BJ (cell line): Measurements from ENCODE around the gene BRPF1. TPM values are rescaled to one million over a fixed set of nuclear protein-coding genes. Genes with fewer than 3 reads are reported as not detected.
"Not testable (repeated sequence)": the region's sequence is repeated elsewhere in the genome, so short reads cannot be mapped to it uniquely, and the experiment has no call there.

Experiments
- CTCF ChIA-PET: fragments of 350-600 bp; formaldehyde crosslinking; extraction: SDS; loops from one replicate; lab custom pipeline; 2021; ENCODE audit warnings: antibody characterized with exemption, inconsistent platforms; lab: Yijun Ruan, JAX
- POLR2A ChIA-PET: fragments of 300-600 bp; sonication (Branson Sonifier 250); formaldehyde crosslinking; extraction: SDS; loops from one replicate; lab custom pipeline; 2021; ENCODE audit warnings: antibody characterized with exemption; lab: Charles Lee
- DNase-seq: peaks from one replicate; pipeline ENCODE4 v3.0.0-alpha.2; 2011; ENCODE audit warnings: low read depth
- H3K27me3 ChIP-seq: 2 replicates; pipeline ENCODE4 v1.6.0; 2011; ENCODE audit warnings: low read length; ENCODE audit not compliant: control insufficient read depth, insufficient read depth
- H3K36me3 ChIP-seq: 2 replicates; pipeline ENCODE4 v1.5.1; 2011; ENCODE audit warnings: low read length; ENCODE audit not compliant: control insufficient read depth, insufficient read depth
- H3K4me3 ChIP-seq: 2 replicates; pipeline ENCODE4 v1.5.1; 2011; ENCODE audit warnings: low read depth, mild to moderate bottlenecking, control low read depth, low read length
- polyA plus RNA-seq: library from polyadenylated mRNA; depleted of rRNA; stranded (reverse); fragments of >200 nt; gene quantifications from 2 replicates; pipeline ENCODE4 v1.2.3, GENCODE V29; 2011
- TF ChIP-seq, protein P1 (sequence below): IDR thresholded peaks from 2 replicates; pipeline ENCODE4 v1.5.1; 2011; ENCODE audit warnings: low read depth, mild to moderate bottlenecking, control low read depth, inconsistent platforms, low read length, moderate library complexity; ENCODE audit not compliant: insufficient read depth

BRPF1 gene
- polyA plus RNA-seq, 1 experiment = 10.0 TPM

DNA sequence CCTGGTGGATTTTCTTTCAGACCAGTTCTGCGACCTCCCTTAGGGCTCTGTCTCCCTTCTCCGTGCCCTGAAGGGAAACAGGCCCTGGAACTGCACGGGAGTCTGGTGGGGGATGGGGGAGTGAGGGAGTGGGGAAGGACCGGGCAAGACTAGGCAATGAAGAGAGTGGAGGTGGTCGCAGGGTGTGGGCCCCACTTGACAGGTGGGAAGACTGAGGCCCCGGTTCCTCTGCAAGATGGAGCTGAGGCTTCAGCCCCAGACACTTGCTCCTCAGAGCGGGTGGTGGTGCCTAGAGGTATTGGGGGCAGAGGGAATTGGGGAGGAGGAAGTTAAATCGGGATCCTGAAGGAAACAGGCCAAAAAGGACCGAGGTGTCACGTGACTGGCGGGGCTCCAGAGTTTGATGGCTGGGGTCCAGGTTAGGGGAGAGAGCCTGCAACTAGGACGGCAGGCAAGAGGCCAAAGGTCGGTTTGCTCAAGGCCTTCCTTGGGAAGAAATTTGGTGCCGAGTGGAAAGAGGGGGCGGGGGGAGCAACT is 38.8 kb downstream of the BRPF1 start:
- no peak for DNase-seq
- TF ChIP-seq, protein P1, sequence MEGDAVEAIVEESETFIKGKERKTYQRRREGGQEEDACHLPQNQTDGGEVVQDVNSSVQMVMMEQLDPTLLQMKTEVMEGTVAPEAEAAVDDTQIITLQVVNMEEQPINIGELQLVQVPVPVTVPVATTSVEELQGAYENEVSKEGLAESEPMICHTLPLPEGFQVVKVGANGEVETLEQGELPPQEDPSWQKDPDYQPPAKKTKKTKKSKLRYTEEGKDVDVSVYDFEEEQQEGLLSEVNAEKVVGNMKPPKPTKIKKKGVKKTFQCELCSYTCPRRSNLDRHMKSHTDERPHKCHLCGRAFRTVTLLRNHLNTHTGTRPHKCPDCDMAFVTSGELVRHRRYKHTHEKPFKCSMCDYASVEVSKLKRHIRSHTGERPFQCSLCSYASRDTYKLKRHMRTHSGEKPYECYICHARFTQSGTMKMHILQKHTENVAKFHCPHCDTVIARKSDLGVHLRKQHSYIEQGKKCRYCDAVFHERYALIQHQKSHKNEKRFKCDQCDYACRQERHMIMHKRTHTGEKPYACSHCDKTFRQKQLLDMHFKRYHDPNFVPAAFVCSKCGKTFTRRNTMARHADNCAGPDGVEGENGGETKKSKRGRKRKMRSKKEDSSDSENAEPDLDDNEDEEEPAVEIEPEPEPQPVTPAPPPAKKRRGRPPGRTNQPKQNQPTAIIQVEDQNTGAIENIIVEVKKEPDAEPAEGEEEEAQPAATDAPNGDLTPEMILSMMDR = no peak
- no peaks in the 10 kb centered on the region for H3K27me3 ChIP-seq
- H3K4me3 ChIP-seq = peak overlapping the region; percentile 69
- CTCF ChIA-PET = interaction anchor here (0.6 kb wide), 1 partner anchor 15 kb away, joined by 4 read pairs; no protein-coding TSS in a partner anchor
- peaks cover 2% of the 10 kb centered on the region for H3K36me3 ChIP-seq
- POLR2A ChIA-PET = interaction anchor here (0.5 to 0.6 kb wide), 2 partner anchors 9 to 10 kb away, joined by 5 to 8 read pairs; no protein-coding TSS in a partner anchor

DNA sequence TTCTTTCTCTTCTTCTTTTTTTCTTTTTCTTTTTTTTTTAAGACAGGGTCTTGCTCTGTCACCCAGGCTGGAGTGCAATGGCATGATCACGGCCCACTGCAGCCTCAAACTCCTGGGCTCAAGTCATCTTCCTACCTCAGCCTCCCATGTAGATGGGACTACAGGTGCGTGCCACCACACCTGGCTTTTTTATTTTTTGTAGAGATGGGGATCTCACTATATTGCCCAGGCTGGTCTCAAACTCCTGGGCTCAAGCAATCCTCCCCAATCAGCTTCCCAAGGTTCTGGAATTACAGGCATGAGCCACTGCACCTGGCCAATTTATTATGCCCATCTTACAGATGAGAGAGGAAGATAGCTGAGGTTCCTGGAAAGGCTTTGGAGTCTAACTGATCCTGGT is 39.5 kb downstream of the BRPF1 start:
- DNase-seq, CTCF ChIA-PET, H3K36me3 ChIP-seq, H3K27me3 ChIP-seq, H3K4me3 ChIP-seq: not testable (repeated sequence)
- POLR2A ChIA-PET = interaction anchor here (0.6 kb wide), 1 partner anchor 9 kb away, joined by 5 read pairs; no protein-coding TSS in a partner anchor

DNA sequence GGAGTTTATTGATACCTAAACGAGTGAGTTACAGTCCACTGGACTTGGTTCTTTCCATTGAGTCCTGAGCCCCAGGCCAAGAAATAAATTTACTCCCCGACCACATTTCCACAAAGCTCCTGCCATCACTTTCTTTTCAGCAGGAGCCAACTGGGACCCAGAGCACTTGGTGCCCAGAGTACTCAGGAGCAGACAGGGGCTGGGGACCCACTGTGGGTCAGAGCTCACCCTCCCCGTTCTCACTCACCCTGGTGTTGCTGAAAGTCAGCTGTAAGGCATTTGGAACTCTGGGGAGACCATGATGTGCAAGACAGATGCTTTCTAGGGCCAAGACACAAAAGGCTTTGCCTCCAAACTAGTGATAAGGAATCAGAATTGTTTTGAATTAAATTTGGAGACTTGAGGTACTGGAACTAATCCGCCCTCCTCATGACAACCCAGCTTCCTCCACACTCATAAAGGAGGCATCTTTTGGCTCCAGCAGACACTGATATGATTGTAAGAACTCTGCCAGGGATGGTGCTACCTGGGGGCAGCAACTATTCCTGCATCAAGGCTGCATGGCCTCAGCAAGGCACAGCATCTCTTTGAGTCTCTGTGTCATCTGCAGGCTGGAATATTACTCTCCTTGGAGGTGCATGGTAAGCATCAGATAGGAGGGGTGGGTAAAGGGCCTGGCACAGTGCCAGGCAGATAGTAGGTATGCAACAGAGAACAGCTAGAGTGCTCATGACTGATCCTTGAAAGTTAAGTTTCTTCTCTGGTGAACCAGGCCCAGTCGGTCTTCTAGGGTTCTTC is 45.6 kb downstream of the BRPF1 start:
- TF ChIP-seq, protein P1 = no peak
- ChIA-PET POLR2A (no interaction called here), CTCF (interaction anchor here (1.3 kb wide), 2 partner anchors 28 to 59 kb away, joined by 3 read pairs; no protein-coding TSS in a partner anchor)
- DNase-seq = no peak
- H3K27me3 ChIP-seq = no peaks in the 10 kb centered on the region
- H3K4me3 ChIP-seq = no peak overlapping the region
- peaks cover 6% of the 10 kb centered on the region for H3K36me3 ChIP-seq

DNA sequence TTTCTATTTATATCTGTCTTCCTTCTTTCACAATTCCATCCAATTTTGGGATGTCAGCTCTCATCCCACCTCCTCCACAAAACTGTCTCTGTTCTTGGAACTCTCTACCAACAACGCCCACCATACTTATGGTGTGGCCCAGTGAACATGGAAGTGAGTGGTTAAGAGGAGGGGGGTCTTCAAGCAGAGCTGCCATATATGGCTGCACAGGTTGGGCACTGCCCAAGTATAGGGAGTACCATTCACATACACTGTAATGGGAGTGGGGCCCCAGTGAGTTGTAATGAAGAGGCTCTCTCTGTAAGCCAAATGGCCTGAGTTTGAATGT is 46.1 kb downstream of the BRPF1 start:
- ChIA-PET CTCF (interaction anchor here (1.3 kb wide), 2 partner anchors 28 to 60 kb away, joined by 3 read pairs; no protein-coding TSS in a partner anchor), POLR2A (no interaction called here)
- TF ChIP-seq, protein P1 = no peak
- H3K36me3 ChIP-seq = peaks cover 10% of the 10 kb centered on the region
- H3K27me3 ChIP-seq = no peaks in the 10 kb centered on the region
- H3K4me3 ChIP-seq = no peak overlapping the region
- no peak for DNase-seq

DNA sequence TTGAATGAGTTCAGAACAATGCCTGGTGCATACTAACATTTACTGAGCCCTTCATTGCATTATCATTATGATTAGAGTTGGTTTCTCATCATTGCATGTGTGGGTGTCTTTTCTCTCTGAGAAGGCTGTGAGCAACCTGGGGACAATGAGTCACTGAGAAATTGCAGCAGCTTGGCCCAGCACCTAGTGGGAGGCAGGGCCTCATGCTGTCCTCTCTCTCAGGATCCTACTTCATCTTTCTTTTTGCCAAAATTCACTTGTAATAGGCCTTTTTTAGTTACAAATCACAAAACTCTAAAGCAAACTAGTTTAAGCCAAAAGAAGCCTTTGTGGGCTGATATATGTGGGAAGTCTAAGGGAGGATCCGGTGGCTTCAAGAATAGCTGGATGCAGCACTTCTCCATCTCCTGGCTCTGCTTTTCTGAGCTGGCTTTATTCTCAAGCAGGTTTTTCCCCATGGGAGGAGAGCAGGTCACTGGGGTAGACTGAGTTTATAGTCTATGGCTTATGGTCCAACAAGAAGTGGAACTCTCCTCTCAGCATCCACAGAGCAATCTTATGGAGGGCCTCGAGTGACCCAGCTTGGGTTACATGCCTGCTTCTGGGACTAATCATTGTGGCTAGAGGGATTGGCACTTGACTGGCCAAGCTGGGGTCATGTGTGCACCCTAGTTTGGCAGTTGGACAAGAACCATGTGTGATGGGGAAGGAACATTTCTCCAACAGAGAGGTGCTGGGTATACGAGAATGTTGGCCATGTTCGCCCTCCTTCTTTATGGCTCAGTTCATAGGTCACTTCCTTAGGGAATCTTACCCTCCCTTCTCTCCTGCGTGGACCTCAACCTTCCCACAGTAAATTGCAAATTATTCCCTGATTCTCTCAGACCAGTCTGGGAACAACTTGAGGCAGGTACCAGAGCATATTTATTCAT is 46.9 kb downstream of the BRPF1 start:
- Histone ChIP-seq H3K4me3 (no peak overlapping the region), H3K27me3 (no peaks in the 10 kb centered on the region), H3K36me3 (peaks cover 11% of the 10 kb centered on the region)
- peak; percentile 24 for DNase-seq
- ChIA-PET POLR2A (no interaction called here), CTCF (interaction anchor here (1.3 kb wide), 1 partner anchor 27 kb away, joined by 3 read pairs; no protein-coding TSS in a partner anchor)
- TF ChIP-seq, protein P1 = no peak
